Spleen (tissue), 13 donors: ENCODE results near the gene SASH1. TPM values are rescaled to one million over a fixed set of nuclear protein-coding genes. Genes with fewer than 3 reads are reported as not detected.
A peak's percentile ranks its signal among the peaks of the same experiment; 100 is the strongest.

Experiments used
- DNase-seq: peaks from one replicate; pipeline ENCODE4 v3.0.0-alpha.2; 2020
- H3K27ac ChIP-seq, 8 donors: fragments of 200-600 bp; sonication (generic) in 7 of 8; 1 replicate in 4 of 8; 2 replicates in 4 of 8; pipeline versions ENCODE4 v1.5.0 to v1.8.0; 2016 to 2021; ENCODE audit warnings: inconsistent platforms in 4 of 8, mild to moderate bottlenecking in 4 of 8, moderate library complexity in 1 of 8
- H3K27me3 ChIP-seq, 7 donors: fragments of 200-600 bp; sonication (generic) in 6 of 7; replicated peaks in 1 of 7; 1 replicate in 4 of 7; 2 replicates in 3 of 7; pipeline versions ENCODE4 v1.5.0 to v1.8.0; 2016 to 2021; ENCODE audit warnings: inconsistent platforms in 3 of 7, mild to moderate bottlenecking in 1 of 7
- H3K36me3 ChIP-seq, 6 donors: fragments of 200-600 bp; sonication (generic) in 5 of 6; 1 replicate in 4 of 6; 2 replicates in 2 of 6; pipeline versions ENCODE4 v1.5.0 to v1.8.0; 2016 to 2021; ENCODE audit warnings: inconsistent platforms in 2 of 6
- H3K4me1 ChIP-seq, 6 donors: fragments of 200-600 bp; sonication (generic) in 5 of 6; 1 replicate in 3 of 6; 2 replicates in 3 of 6; pipeline versions ENCODE4 v1.5.0 to v1.8.0; 2016 to 2021; ENCODE audit warnings: inconsistent platforms in 3 of 6
- H3K4me3 ChIP-seq, 8 donors: fragments of 200-600 bp; sonication (generic) in 7 of 8; 1 replicate in 4 of 8; 2 replicates in 4 of 8; pipeline versions ENCODE4 v1.5.0 to v1.8.0; 2016 to 2021; ENCODE audit warnings: inconsistent platforms in 4 of 8, mild to moderate bottlenecking in 4 of 8, moderate library complexity in 2 of 8
- H3K9me3 ChIP-seq, 8 donors: fragments of 200-600 bp; sonication (generic) in 7 of 8; 1 replicate in 4 of 8; 2 replicates in 4 of 8; pipeline versions ENCODE4 v1.5.0 to v1.8.0; 2016 to 2021; ENCODE audit warnings: inconsistent platforms in 4 of 8
- POLR2A ChIP-seq, 3 donors: fragments of 450-650 bp; IDR thresholded peaks; one replicate each; pipeline ENCODE4 v1.5.1; 2017; ENCODE audit warnings: antibody characterized with exemption in 3 of 3, mild to moderate bottlenecking in 1 of 3
- POLR2AphosphoS5 ChIP-seq, 3 donors: sonication (generic); formaldehyde crosslinking; IDR thresholded peaks; one replicate each; pipeline ENCODE4 v1.5.1; 2017; ENCODE audit warnings: antibody characterized with exemption in 3 of 3
- WGBS, 5 donors: extraction: QIAGEN DNeasy Blood & Tissue Kit in 3 of 5; methylation state at CpG; one replicate each; pipeline versions ENCODE4 v1.1.5 to v1.1.7; 2013 to 2018; 5-methylcytosine and 5-hydroxymethylcytosine counted together
- intact Hi-C: fragments of 100-400 bp; cut with DNase I; formaldehyde crosslinking; loops from one replicate; pipeline ENCODE4 v1.15.0; 2023; ENCODE audit warnings: low total_unique reads
- long read RNA-seq, 2 donors: transcript quantifications; one replicate each; lab custom pipeline, GENCODE V29; 2026
- polyA plus RNA-seq, 3 donors: library from polyadenylated mRNA; stranded (reverse); fragments of 200-250 nt; gene quantifications; one replicate each; pipeline ENCODE4 v1.2.1, GENCODE V29; 2013
- total RNA-seq, 7 donors: library from RNA; depleted of rRNA in 3 of 7; stranded (reverse); fragments of >200 nt in 3 of 7; fragmentation: NEBNext Ultra II Directional in 4 of 7; extraction: Animal tissue kit (Norgen Biotek cat#: 25700) in 4 of 7; gene quantifications; one replicate each; pipeline versions ENCODE4 v1.1.0 to v1.2.1, GENCODE V29; 2016 to 2021
- TF ChIP-seq, protein P1 (sequence below), 11 experiments: fragments of 200-600 bp in 7 of 11; fragments of 450-650 bp in 4 of 11; sonication (generic) in 4 of 11; IDR thresholded peaks in 8 of 11; conservative IDR thresholded peaks in 3 of 11; 1 replicate in 7 of 11; 2 replicates in 4 of 11; pipeline versions ENCODE4 v1.4.0 to v1.8.0; 2016 to 2021; ENCODE audit warnings: antibody characterized with exemption in 11 of 11, inconsistent platforms in 4 of 11, mild to moderate bottlenecking in 1 of 11
- donor health status: healthy with polysubstance abuse.
- donor health status: DM: no; HTN: no; CAD: no; lungs with moderate emphysema.
- donor health status: DM: no; HTN: no; CAD: no.
- donor health status: Bipolar disorder and iron deficiency.
- donor health status: healthy.
- donor health status: DM: no; HTN: no; CAD: no.
- donor health status: DM: yes; HTN: yes; CAD: no.

Gene SASH1
- 100 to 1,000 TPM in 1 of 7 donors, 10 to 100 TPM in 6; 44.9 to 103 (median 65.7) TPM for total RNA-seq
- 1 to 10 TPM; 3.9 to 7.7 (median 4.5) TPM for polyA plus RNA-seq
- long read RNA-seq, donor 1, full-length matches to known transcripts = 1 of 1 reads
- long read RNA-seq, donor 1, partial matches to known transcripts = 0 of 1 reads
- long read RNA-seq, donor 1, other reads (novel, unspliced or antisense) = 0 of 1 reads
- long read RNA-seq, donor 2 = 0 reads

DNA sequence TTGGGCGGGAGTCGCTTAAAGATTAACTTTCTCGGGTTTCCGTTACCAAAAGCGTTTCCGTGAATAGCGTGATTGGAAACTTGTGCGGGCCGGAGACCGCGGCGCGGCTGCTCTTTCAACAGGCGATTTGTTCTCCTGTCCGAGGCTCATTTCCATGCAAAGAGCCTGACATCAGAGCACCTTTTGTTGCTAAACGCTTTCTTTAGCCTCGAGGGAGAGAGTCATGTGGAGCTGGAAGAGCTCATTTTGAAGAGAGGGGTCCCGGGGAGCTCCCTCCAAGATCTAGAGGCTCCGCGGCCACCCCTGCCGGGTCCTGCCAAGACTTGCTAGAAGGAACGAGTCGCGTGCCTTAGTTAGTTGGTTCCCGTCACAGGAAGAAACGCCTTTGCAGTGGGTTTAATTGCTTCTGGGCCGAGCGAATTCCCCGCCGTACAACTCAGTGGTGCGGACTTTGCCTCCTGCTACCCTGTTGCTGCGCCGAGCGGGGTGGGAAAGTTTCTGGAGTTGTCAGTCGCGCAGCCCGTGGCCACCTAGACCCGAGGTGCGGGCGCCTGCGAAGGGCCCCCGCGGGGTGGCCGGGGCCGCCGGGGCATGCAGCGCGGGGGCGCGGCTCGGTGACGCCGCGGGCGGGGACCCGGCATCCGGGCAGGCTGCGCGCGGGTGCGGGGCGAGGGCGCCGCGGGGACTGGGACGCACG lies at the start of gene SASH1:
Gene SASH1, plus strand, starts transcription at position 489 of the 697 bp plus-strand sequence. CDS start 230 bp downstream, outside the sequence.
- TF ChIP-seq POLR2A (IDR thresholded peaks at IDR 0.05) = no peak
- peak; percentile 53 to 77 (median 60) for TF ChIP-seq POLR2AphosphoS5 (IDR thresholded peaks at IDR 0.05)
- TF ChIP-seq, protein P1, sequence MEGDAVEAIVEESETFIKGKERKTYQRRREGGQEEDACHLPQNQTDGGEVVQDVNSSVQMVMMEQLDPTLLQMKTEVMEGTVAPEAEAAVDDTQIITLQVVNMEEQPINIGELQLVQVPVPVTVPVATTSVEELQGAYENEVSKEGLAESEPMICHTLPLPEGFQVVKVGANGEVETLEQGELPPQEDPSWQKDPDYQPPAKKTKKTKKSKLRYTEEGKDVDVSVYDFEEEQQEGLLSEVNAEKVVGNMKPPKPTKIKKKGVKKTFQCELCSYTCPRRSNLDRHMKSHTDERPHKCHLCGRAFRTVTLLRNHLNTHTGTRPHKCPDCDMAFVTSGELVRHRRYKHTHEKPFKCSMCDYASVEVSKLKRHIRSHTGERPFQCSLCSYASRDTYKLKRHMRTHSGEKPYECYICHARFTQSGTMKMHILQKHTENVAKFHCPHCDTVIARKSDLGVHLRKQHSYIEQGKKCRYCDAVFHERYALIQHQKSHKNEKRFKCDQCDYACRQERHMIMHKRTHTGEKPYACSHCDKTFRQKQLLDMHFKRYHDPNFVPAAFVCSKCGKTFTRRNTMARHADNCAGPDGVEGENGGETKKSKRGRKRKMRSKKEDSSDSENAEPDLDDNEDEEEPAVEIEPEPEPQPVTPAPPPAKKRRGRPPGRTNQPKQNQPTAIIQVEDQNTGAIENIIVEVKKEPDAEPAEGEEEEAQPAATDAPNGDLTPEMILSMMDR (IDR thresholded peaks at IDR 0.05 in 8 of 11, conservative IDR thresholded peaks at IDR 0.05 in 3 of 11) = no peak
- H3K27ac ChIP-seq = peak within 1 kb of the TSS; percentile 54 to 90 (median 80)
- no peaks in the 10 kb centered on the region for H3K36me3 ChIP-seq
- H3K4me1 ChIP-seq = peaks cover 0 to 26% (median 14%) of the 10 kb centered on the region in 6 donors
- H3K9me3 ChIP-seq = no peaks in the 10 kb centered on the region
- peaks cover 0 to 60% (median 5%) of the 10 kb centered on the region in 7 donors for H3K27me3 ChIP-seq
- intact Hi-C loops = no loop called here
- WGBS, 5 donors = 1 to 6% (median 2%) methylated on average over 33 to 67 of the region's 67 CpGs
- peak; percentile 76 for DNase-seq
- peak within 1 kb of the TSS; percentile 26 to 74 (median 46) for H3K4me3 ChIP-seq

DNA sequence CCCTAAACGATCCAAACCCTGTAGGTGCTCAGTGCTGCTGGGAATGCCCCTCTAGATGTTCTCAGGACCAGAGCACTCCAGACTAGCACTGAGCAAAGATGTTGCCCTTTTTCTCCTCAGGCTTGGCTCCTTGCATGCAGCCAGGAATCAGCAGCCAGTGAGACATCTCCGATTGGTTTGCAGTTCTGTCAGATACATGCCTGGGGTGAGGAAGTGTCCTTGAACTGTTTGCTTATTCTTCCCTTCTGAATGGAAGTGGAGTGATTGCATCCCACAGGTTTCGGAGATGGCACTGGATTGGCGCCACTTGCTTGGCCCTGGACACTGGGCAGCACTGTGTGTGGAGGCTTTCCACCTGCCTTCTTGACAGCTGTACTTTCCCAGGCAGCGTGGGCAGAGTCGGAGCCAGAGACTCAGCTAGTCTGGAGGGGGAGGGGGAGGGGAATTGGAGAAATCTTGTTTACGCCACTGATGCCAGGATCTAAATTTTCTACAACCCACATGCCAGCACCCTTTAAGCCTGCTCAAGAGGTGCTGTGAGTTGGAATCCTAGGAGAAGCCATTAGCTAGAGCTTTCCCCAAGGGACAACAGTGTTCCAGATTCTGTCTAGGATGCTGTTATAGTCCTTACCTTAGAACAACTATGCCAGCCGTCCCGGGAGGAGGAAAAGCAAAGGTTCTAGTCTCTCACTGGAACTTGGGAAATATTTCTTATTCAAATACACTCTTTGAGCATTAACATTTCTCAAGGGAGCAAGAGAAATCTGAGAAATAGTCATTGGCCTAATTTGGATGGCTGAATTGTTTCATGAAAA lies 49.2 kb upstream of the SASH1 start:
- no peak overlapping the region for H3K4me3 ChIP-seq
- intact Hi-C loops = no loop called here
- no peak for DNase-seq
- TF ChIP-seq POLR2A (IDR thresholded peaks at IDR 0.05) (no peak), POLR2AphosphoS5 (IDR thresholded peaks at IDR 0.05) (no peak)
- TF ChIP-seq, protein P1 (IDR thresholded peaks at IDR 0.05 in 8 of 11, conservative IDR thresholded peaks at IDR 0.05 in 3 of 11) = no peak
- no peak overlapping the region for H3K27ac ChIP-seq
- H3K4me1 ChIP-seq = peaks cover 0 to 6% (median 3%) of the 10 kb centered on the region in 6 donors
- 73 to 87% (median 80%) methylated on average over 9 of the region's 9 CpGs for WGBS, 5 donors
- no peaks in the 10 kb centered on the region for H3K36me3 ChIP-seq
- H3K9me3 ChIP-seq = no peaks in the 10 kb centered on the region
- peaks cover 0 to 4% (median 0%) of the 10 kb centered on the region in 7 donors for H3K27me3 ChIP-seq

DNA sequence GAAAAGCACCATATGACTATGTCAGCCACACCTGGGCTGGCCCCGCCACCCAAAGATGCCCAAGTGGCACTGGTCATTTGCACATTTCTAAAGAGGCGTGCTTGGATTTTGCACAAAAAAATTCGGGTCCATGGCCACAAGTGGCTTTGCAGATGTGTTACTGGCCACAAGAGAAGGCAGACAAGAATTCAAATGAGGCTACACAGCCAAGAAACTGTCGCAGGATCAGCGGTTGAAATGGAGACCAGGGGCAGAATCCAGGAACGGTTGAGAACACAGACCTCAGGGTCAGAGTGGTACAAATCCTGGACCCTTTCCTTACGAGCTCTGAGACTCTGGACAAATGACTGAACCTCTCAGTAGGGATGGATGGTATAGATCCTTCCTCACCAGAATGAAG lies 48.6 kb upstream of the SASH1 start:
- no peak for DNase-seq
- H3K9me3 ChIP-seq = no peaks in the 10 kb centered on the region
- peaks cover 0 to 4% (median 0%) of the 10 kb centered on the region in 7 donors for H3K27me3 ChIP-seq
- no peak overlapping the region for H3K27ac ChIP-seq
- no peak overlapping the region for H3K4me3 ChIP-seq
- no peaks in the 10 kb centered on the region for H3K36me3 ChIP-seq
- intact Hi-C loops = no loop called here
- WGBS, 5 donors = 89 to 95% (median 91%) methylated on average over 7 of the region's 7 CpGs
- TF ChIP-seq POLR2AphosphoS5 (IDR thresholded peaks at IDR 0.05) (no peak), POLR2A (IDR thresholded peaks at IDR 0.05) (no peak)
- TF ChIP-seq, protein P1 (IDR thresholded peaks at IDR 0.05 in 8 of 11, conservative IDR thresholded peaks at IDR 0.05 in 3 of 11) = no peak
- peaks cover 0 to 6% (median 3%) of the 10 kb centered on the region in 6 donors for H3K4me1 ChIP-seq
